ENCODE data around the gene PRCD.

DNA sequence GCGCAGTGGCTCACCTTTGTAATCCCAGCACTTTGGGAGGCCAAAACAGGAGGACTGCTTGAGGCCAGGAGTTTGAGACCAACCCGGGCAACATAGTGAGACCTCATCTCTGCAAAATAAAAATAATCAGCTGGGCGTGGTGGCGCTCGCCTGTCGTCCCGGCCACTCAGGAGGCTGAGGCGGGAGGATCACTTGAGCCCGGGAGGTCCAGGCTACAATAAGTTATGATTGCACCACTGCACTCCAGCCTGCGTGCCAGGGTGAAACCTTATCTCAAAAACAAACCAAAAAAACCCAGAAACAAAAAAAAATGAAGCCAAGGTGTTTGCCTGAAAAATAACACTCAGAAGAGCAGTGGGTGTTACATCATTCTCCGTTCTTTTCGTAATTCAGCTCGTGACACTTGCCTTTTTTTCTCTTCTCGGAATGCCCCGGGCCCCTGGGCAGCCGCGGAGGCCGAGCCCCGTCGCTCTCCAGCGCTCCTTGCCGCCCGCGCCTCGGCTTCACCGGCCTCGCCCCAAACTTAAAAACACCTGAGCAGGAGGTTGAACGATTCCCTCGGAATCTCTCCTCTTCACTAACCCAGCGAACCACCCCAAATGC, 17.0 kb downstream of the PRCD start:
- no peak for TF ChIP-seq POLR2AphosphoS5 (IDR thresholded peaks at IDR 0.05; ENCODE audit: low read depth, low read length)
- no peak for TF ChIP-seq POLR2A (IDR thresholded peaks at IDR 0.05; ENCODE audit: low read depth, low read length)
- no peak for TF ChIP-seq TAF1 (IDR thresholded peaks at IDR 0.05; ENCODE audit: borderline replicate concordance, low read depth, low read length)

Measured in GM12892 (cell line).